DMS114 treated with DMSO at 0.1 percent for 48 hours (cell line): Measurements from ENCODE around the gene NPIPB2.
"Not testable (repeated sequence)": the region's sequence is repeated elsewhere in the genome, so short reads cannot be mapped to it uniquely, and the experiment has no call there.

ENCODE experiments used
- DNase-seq: peaks from one replicate; lab custom pipeline; 2025; ENCODE audit not compliant: unreplicated experiment; lab: John Stamatoyannopoulos, UW

NPIPB2 gene

GRCh38 chr16:11962457-11962856, 20.6 kb upstream of the NPIPB2 start:
- DNase-seq, result not testable (repeated sequence)

- DNase-seq, result no peak
These were observed 15.9 kb upstream of the NPIPB2 start for GRCh38 chr16:11957591-11958395.

GRCh38 chr16:11956558-11956957, 14.7 kb upstream of the NPIPB2 start:
- no peak for DNase-seq

GRCh38 chr16:11955713-11956123, 13.9 kb upstream of the NPIPB2 start:
- DNase-seq, result no peak

GRCh38 chr16:11953576-11953975, 11.7 kb upstream of the NPIPB2 start:
- not testable (repeated sequence) for DNase-seq

- no peak for DNase-seq
These were observed 8.5 kb upstream of the NPIPB2 start for GRCh38 chr16:11950388-11950787.

GRCh38 chr16:11949527-11949926, 7.7 kb upstream of the NPIPB2 start:
- DNase-seq, result peak; percentile 31

- DNase-seq, result no peak
These were observed 7.0 kb upstream of the NPIPB2 start for GRCh38 chr16:11948819-11949218.

- no peak for DNase-seq
These were observed 4.6 kb upstream of the NPIPB2 start for GRCh38 chr16:11946433-11946832.

GRCh38 chr16:11927350-11927749, 14.5 kb downstream of the NPIPB2 start:
- not testable (repeated sequence) for DNase-seq

GRCh38 chr16:11924046-11924445, 17.8 kb downstream of the NPIPB2 start:
- DNase-seq, result not testable (repeated sequence)

- no peak for DNase-seq
These were observed 25.1 kb downstream of the NPIPB2 start for GRCh38 chr16:11916524-11917285.

GRCh38 chr16:11915644-11916523, 26.0 kb downstream of the NPIPB2 start, which contains the start of gene GSPT1:
GSPT1 (minus strand) TSS chr16:11915956; CDS start chr16:11915720, 236 bp downstream.
- DNase-seq, result peak; percentile 90

- no peak for DNase-seq
These were observed 26.7 kb downstream of the NPIPB2 start for GRCh38 chr16:11915114-11915643.

- no peak for DNase-seq
These were observed 27.4 kb downstream of the NPIPB2 start for GRCh38 chr16:11914210-11915113.

- DNase-seq, result no peak
These were observed 28.3 kb downstream of the NPIPB2 start for GRCh38 chr16:11913425-11914079.

GRCh38 chr16:11909653-11910545, 31.9 kb downstream of the NPIPB2 start:
- DNase-seq, result no peak
